ENCODE measurements around the gene ITPR1. TPM values are rescaled to one million over a fixed set of nuclear protein-coding genes. Genes with fewer than 3 reads are reported as not detected.

The ITPR1 gene
- total RNA-seq, 1 donor from 2014 or later, result 121 TPM

DNA sequence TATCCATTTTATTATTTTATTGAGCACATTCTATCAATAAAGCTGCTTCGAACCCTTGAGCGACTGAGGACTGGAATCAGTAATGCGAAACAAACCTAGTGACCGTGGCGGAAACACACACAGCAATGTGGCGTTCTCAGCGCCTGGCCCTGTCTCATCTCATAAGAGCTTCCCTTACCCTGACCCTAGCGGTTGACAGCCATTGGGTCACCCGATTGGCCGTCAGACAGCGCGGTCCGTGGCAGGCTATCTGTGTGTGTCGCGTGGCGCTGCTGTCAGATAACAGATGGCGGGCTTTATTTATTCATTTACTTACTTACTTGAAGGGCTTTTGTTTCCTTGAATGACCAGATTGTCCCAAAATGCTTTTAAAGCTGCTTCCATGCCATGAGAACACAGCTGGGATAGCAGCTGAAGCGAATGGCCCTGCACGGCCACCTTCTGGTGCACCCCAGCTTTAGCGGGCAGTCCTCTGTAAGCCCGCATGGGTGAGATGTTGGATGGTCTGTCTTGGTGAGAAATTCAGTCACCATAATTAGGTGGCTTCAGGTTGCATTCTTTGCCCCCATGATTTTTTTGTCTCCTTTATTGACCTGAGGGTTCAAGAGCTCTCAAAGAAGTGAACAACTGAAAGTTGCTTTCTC is 270.6 kb downstream of the ITPR1 start:
- intact Hi-C loops (cut with DNase I), result no loop called here
- no peak overlapping the region for H3K4me3 ChIP-seq
- TF ChIP-seq, protein P1, sequence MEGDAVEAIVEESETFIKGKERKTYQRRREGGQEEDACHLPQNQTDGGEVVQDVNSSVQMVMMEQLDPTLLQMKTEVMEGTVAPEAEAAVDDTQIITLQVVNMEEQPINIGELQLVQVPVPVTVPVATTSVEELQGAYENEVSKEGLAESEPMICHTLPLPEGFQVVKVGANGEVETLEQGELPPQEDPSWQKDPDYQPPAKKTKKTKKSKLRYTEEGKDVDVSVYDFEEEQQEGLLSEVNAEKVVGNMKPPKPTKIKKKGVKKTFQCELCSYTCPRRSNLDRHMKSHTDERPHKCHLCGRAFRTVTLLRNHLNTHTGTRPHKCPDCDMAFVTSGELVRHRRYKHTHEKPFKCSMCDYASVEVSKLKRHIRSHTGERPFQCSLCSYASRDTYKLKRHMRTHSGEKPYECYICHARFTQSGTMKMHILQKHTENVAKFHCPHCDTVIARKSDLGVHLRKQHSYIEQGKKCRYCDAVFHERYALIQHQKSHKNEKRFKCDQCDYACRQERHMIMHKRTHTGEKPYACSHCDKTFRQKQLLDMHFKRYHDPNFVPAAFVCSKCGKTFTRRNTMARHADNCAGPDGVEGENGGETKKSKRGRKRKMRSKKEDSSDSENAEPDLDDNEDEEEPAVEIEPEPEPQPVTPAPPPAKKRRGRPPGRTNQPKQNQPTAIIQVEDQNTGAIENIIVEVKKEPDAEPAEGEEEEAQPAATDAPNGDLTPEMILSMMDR (IDR thresholded peaks at IDR 0.05), result no peak
- no peaks in the 10 kb centered on the region for H3K4me1 ChIP-seq
- DNase-seq (ENCODE audit: low spot score in 2 of 2), result no peak
- no peak overlapping the region for H3K27ac ChIP-seq
- no peaks in the 10 kb centered on the region for H3K27me3 ChIP-seq
- H3K36me3 ChIP-seq, result peaks cover 32 to 58% of the 10 kb centered on the region in 2 donors
- H3K9me3 ChIP-seq, result no peaks in the 10 kb centered on the region

DNA sequence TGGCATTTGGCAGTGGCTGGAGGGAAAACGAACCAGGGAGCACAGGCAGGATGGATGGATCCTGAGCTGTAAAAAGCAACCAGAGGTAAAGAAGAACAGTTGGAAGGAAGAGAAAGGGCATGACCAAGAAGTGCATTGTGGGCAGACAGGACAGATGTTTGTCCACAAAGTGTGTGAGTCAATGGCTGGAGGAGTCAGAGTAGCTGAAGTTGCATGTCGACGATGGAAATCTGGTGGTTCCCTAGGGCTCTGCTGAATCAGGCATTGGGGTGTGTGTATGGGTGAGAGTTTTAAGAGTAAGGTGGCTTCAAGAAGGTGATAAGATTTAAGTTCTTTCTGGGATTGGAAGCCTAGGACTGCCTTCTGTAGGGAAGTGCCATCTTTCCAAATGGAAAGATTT is 272.1 kb downstream of the ITPR1 start:
- H3K4me3 ChIP-seq, result no peak overlapping the region
- TF ChIP-seq, protein P1 (IDR thresholded peaks at IDR 0.05), result no peak
- no peaks in the 10 kb centered on the region for H3K27me3 ChIP-seq
- no peak overlapping the region for H3K27ac ChIP-seq
- intact Hi-C loops (cut with DNase I), result no loop called here
- H3K4me1 ChIP-seq, result no peaks in the 10 kb centered on the region
- no peak for DNase-seq (ENCODE audit: low spot score in 2 of 2)
- H3K9me3 ChIP-seq, result no peaks in the 10 kb centered on the region
- peaks cover 32 to 62% of the 10 kb centered on the region in 2 donors for H3K36me3 ChIP-seq

DNA sequence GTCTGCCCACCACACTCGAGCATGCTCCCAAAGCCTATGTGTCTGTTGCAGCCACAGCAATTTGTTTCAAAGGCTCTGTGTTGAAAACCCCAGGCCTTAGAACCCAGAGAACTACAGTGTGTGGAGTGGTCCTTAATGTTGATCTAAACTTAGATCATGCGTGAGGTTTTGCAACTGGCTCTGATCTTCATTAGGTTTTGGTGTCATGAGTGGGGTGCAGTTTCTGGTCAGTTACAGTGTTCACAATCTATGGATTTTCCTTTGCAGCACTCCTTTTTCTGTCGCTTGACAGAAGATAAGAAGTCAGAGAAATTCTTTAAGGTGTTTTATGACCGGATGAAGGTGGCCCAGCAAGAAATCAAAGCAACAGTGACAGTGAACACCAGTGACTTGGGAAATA is 273.1 kb downstream of the ITPR1 start:
- no peak for DNase-seq (ENCODE audit: low spot score in 2 of 2)
- H3K9me3 ChIP-seq, result no peaks in the 10 kb centered on the region
- H3K27me3 ChIP-seq, result no peaks in the 10 kb centered on the region
- H3K27ac ChIP-seq, result no peak overlapping the region
- intact Hi-C loops (cut with DNase I), result no loop called here
- no peak overlapping the region for H3K4me3 ChIP-seq
- peaks cover 21 to 54% of the 10 kb centered on the region in 2 donors for H3K36me3 ChIP-seq
- peaks cover 0 to 10% of the 10 kb centered on the region in 2 donors for H3K4me1 ChIP-seq
- TF ChIP-seq, protein P1 (IDR thresholded peaks at IDR 0.05), result no peak

DNA sequence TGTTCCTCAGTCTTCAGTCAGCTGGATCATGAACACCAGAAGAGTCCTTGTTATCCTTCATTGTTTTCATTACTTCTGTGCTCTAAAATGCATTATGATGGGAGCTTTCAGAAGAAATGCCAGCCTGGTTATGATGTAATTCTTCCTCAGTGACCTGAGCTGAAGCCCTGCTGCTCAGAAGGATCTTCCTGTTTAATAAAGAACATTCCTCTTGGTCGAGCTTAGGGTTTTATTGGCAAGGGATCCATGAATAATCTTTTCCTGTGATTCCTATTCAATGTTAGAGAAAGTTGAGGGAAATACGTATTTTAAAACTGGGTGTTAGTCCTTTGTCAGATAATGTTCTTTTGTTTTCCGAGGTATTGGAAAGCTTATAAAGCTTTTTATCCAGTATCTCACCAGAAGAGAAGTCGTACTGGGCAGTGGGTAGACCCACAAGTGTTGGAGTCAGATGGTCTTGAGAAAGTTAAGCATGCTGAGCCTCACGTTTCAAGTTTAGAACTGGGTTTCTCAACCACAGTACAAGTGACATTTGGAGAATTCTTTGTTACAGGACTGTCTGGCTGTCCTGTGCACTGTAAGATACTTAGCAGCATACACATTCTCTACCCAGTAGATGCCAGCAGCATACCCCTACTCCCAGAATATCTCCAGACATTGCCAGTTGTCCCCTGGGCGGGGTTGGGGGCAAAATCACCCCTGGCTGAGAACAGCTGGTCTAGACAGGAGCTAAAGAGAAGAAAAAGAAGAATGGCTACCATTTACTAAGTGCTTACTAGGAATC is 273.8 kb downstream of the ITPR1 start:
- TF ChIP-seq, protein P1 (IDR thresholded peaks at IDR 0.05), result no peak
- peaks cover 21 to 54% of the 10 kb centered on the region in 2 donors for H3K36me3 ChIP-seq
- H3K4me3 ChIP-seq, result no peak overlapping the region
- DNase-seq (ENCODE audit: low spot score in 2 of 2), result no peak
- intact Hi-C loops (cut with DNase I), result no loop called here
- no peaks in the 10 kb centered on the region for H3K27me3 ChIP-seq
- H3K27ac ChIP-seq, result no peak overlapping the region
- no peaks in the 10 kb centered on the region for H3K9me3 ChIP-seq
- H3K4me1 ChIP-seq, result peaks cover 0 to 16% of the 10 kb centered on the region in 2 donors

DNA sequence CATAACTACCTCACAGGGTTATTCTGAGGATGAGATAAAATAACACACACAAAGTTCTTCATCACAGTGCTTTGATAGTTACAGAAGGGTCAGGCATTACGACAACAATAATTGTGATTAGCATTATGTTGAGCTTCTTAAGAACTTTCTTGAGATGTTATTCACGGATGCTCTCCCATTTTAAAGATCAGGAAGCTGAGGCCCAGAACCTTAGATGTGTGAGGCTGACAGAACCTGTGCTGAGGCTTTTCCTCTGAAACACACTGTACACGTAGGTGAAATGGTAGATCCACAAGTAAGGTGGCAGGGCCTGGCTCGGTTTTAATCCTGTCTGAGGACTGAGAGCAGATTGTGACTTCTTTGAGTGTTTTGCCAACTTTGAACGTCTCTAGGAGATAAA is 274.9 kb downstream of the ITPR1 start:
- H3K4me3 ChIP-seq, result no peak overlapping the region
- no peak for DNase-seq (ENCODE audit: low spot score in 2 of 2)
- no peaks in the 10 kb centered on the region for H3K27me3 ChIP-seq
- peaks cover 21 to 47% of the 10 kb centered on the region in 2 donors for H3K36me3 ChIP-seq
- peaks cover 0 to 25% of the 10 kb centered on the region in 2 donors for H3K4me1 ChIP-seq
- no peak overlapping the region for H3K27ac ChIP-seq
- no peaks in the 10 kb centered on the region for H3K9me3 ChIP-seq
- TF ChIP-seq, protein P1 (IDR thresholded peaks at IDR 0.05), result no peak
- intact Hi-C loops (cut with DNase I), result no loop called here
